Common myeloid progenitor, CD34-positive (primary cell): Measurements from ENCODE around the gene NENF.
A peak's percentile ranks its signal among the peaks of the same experiment; 100 is the strongest.

ENCODE experiments used
- CTCF ChIA-PET: fragments of 350-600 bp; sonication (Branson Sonifier 250); formaldehyde crosslinking; loops from one replicate; lab custom pipeline; 2021; ENCODE audit warnings: antibody characterized with exemption; lab: Charles Lee
- POLR2A ChIA-PET: fragments of 350-600 bp; sonication (Branson Sonifier 250); formaldehyde crosslinking; loops from one replicate; lab custom pipeline; 2021; ENCODE audit warnings: antibody characterized with exemption; lab: Charles Lee
- DNase-seq, 3 donors: peaks; one replicate each; pipeline versions ENCODE4 v3.0.0 to v3.0.0-alpha.2; 2013
- H3K27ac ChIP-seq, 2 experiments: 1 replicate in 1 of 2; 2 replicates in 1 of 2; pipeline ENCODE4 v1.7.0; 2013; ENCODE audit warnings: inconsistent platforms in 2 of 2, low read length in 2 of 2, mild to moderate bottlenecking in 2 of 2, low read depth in 1 of 2, moderate library complexity in 1 of 2; ENCODE audit not compliant: severe bottlenecking in 2 of 2, insufficient read depth in 1 of 2, poor library complexity in 1 of 2
- H3K27me3 ChIP-seq, 5 experiments: replicated peaks in 2 of 5; 1 replicate in 3 of 5; 2 replicates in 2 of 5; pipeline versions ENCODE4 v1.6.1 to v1.7.0; 2013; ENCODE audit warnings: low read length in 4 of 5, mild to moderate bottlenecking in 2 of 5, moderate library complexity in 2 of 5, inconsistent platforms in 1 of 5; ENCODE audit not compliant: insufficient read depth in 5 of 5, control insufficient read depth in 4 of 5
- H3K36me3 ChIP-seq, 4 experiments: 1 replicate in 2 of 4; 2 replicates in 2 of 4; pipeline versions ENCODE4 v1.6.1 to v1.7.0; 2013; ENCODE audit warnings: low read length in 3 of 4, control low read depth in 1 of 4, mild to moderate bottlenecking in 1 of 4; ENCODE audit not compliant: control insufficient read depth in 4 of 4, insufficient read depth in 4 of 4
- H3K4me1 ChIP-seq, 4 experiments: 1 replicate in 3 of 4; 2 replicates in 1 of 4; pipeline versions ENCODE4 v1.6.1 to v1.7.1; 2013; ENCODE audit warnings: low read length in 3 of 4, mild to moderate bottlenecking in 3 of 4, control low read depth in 1 of 4, inconsistent platforms in 1 of 4, moderate library complexity in 1 of 4; ENCODE audit not compliant: control insufficient read depth in 4 of 4, insufficient read depth in 4 of 4; ENCODE audit errors: control extremely low read depth in 1 of 4
- H3K4me3 ChIP-seq, 7 experiments: 1 replicate in 4 of 7; 2 replicates in 3 of 7; pipeline versions ENCODE4 v1.5.1 to v1.7.0; 2013; ENCODE audit warnings: mild to moderate bottlenecking in 7 of 7, low read length in 6 of 7, moderate library complexity in 6 of 7, inconsistent platforms in 2 of 7, low read depth in 2 of 7, control low read depth in 1 of 7; ENCODE audit not compliant: insufficient read depth in 4 of 7, control insufficient read depth in 1 of 7; ENCODE audit errors: extremely low read depth in 1 of 7
- H3K9me3 ChIP-seq, 5 experiments: 1 replicate in 4 of 5; 2 replicates in 1 of 5; pipeline versions ENCODE4 v1.6.1 to v1.7.1; 2013; ENCODE audit warnings: low read length in 4 of 5, mild to moderate bottlenecking in 2 of 5, inconsistent platforms in 1 of 5, low read depth in 1 of 5, moderate library complexity in 1 of 5; ENCODE audit not compliant: control insufficient read depth in 4 of 5, insufficient read depth in 2 of 5; ENCODE audit errors: control extremely low read depth in 1 of 5
- WGBS: methylation state at CpG from one replicate; pipeline ENCODE4 v1.1.5; 2013; ENCODE audit not compliant: insufficient coverage; 5-methylcytosine and 5-hydroxymethylcytosine counted together

Gene NENF

DNA sequence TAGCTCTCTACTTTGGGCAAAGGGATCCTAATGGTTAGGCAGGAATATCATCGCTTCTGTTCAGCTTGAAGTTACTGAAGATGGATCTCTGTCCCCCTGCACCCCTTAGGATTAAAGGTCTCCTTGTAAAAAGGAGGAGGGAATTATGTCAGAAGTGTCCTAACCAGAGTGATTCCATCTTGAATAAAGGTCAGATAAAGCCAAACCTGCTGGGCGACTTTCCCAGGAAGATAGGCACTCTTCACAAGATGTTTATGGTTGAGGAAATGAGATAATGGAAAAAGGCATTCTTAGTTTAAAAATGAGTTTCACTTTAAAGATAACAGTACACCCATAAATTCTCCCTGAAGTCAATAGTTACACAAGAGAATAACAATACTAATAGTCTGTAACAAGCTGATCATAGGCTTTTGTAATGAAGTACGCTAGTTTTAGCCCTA lies 1.7 kb upstream of the NENF start:
- Histone ChIP-seq H3K36me3 (no peaks in the 10 kb centered on the region), H3K27me3 (no peaks in the 10 kb centered on the region), H3K4me3 (no peak overlapping the region), H3K9me3 (no peaks in the 10 kb centered on the region), H3K27ac (no peak overlapping the region), H3K4me1 (peaks cover 3 to 26% (median 16%) of the 10 kb centered on the region in 4 experiments)
- no peak for DNase-seq
- 65% methylated on average over 2 of the region's 3 CpGs for WGBS
- CTCF ChIA-PET = interaction anchor here (1.0 to 4.7 kb wide), 4 partner anchors 11 to 360 kb away, joined by 3 to 19 read pairs (median 4); no protein-coding TSS in a partner anchor
- POLR2A ChIA-PET = no interaction called here

DNA sequence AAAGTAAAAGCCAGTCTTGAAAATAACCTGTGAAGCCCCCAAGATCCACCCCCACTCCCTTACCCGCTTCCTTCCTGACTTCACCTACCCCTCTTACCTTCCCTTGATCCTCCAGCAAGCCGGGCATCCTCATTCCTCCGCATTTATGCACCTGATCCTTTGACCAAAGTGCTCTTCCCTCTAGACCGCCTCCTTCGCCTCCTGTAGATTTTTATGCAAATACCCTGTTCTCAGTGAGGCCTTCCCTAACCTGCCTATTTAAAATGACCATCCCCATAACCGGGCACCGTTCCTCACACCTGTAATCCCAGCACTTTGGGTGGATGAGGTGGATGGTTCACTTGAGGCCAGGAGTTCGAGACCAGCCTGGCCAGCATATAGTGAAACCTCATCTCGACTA lies 1.1 kb upstream of the NENF start:
- 100% methylated on average over 3 of the region's 9 CpGs for WGBS
- H3K4me3 ChIP-seq = no peak overlapping the region
- POLR2A ChIA-PET = no interaction called here
- H3K4me1 ChIP-seq = peaks cover 3 to 26% (median 16%) of the 10 kb centered on the region in 4 experiments
- DNase-seq = no peak
- no peaks in the 10 kb centered on the region for H3K36me3 ChIP-seq
- CTCF ChIA-PET = interaction anchor here (1.5 to 1.7 kb wide), 2 partner anchors 11 to 24 kb away, joined by 4 to 5 read pairs; no protein-coding TSS in a partner anchor
- H3K27ac ChIP-seq = no peak overlapping the region
- H3K9me3 ChIP-seq = no peaks in the 10 kb centered on the region
- H3K27me3 ChIP-seq = no peaks in the 10 kb centered on the region

DNA sequence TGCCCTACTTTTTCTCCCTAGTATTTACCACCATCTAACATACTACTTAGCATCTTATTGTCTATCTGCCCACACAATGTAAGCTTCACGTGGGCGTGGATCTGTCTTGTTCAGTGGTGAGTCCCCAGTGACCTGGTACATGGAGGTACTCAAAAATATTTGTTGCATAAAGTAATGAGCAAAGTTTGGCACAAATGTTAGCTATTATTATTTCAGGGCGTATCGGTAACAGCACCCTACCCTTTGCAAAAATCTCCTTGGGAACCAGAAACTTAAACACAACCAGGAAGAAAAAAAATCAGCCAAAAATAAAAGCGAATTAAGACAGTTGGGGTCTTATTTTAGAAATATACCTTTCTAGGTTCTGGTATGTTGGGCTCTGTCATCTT lies 454 bp upstream of the NENF start:
- peak overlapping the region in 1 of 2 experiments; percentile 67 for H3K27ac ChIP-seq
- no CpG with 5 or more reads among the region's 5 CpGs for WGBS

GRCh38 chr1:212433577-212434462 lies 1.1 kb downstream of the NENF start:
- no peak for DNase-seq
- Histone ChIP-seq H3K27ac (peak overlapping the region in 1 of 2 experiments; percentile 54), H3K36me3 (no peaks in the 10 kb centered on the region), H3K27me3 (no peaks in the 10 kb centered on the region), H3K9me3 (no peaks in the 10 kb centered on the region), H3K4me3 (peak overlapping the region; percentile 61 to 87 (median 77)), H3K4me1 (peaks cover 4 to 26% (median 17%) of the 10 kb centered on the region in 4 experiments)
- WGBS = 95% methylated on average over 7 of the region's 17 CpGs
- POLR2A ChIA-PET = no interaction called here
- CTCF ChIA-PET = interaction anchor here (1.0 to 1.7 kb wide), 2 partner anchors 22 to 45 kb away, joined by 3 to 4 read pairs; no protein-coding TSS in a partner anchor

More for the DNA sequence above, 454 bp upstream of the NENF start:
- Histone ChIP-seq H3K36me3 (no peaks in the 10 kb centered on the region), H3K4me3 (peak overlapping the region in 6 of 7 experiments; percentile 61 to 87 (median 78)), H3K4me1 (peaks cover 3 to 26% (median 16%) of the 10 kb centered on the region in 4 experiments), H3K9me3 (no peaks in the 10 kb centered on the region), H3K27me3 (no peaks in the 10 kb centered on the region)
- DNase-seq = no peak
- ChIA-PET CTCF (interaction anchor here (1.7 kb wide), 1 partner anchor 23 kb away, joined by 4 read pairs; no protein-coding TSS in a partner anchor), POLR2A (no interaction called here)

DNA sequence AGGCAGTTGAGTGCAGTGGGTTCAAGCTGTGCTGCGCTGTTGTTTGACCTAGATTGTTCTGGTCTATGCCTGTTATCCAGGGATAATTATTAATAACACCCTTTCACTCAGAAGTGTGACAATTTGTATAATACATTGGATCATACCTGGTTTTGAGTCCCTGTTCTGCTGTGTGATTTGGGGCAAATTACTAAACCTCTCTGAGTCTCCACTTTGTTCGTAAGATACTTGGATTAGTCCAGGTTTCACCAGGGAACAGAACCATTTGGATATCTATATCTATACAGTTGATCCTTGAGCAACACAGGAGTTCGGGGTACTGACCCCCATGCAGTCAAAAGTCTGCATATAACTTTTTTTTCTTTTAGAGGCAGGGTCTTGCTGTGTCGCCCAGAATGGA lies 2.3 kb downstream of the NENF start:
- H3K9me3 ChIP-seq = no peaks in the 10 kb centered on the region
- ChIA-PET POLR2A (no interaction called here), CTCF (no interaction called here)
- no peak for DNase-seq
- no peak overlapping the region for H3K27ac ChIP-seq
- H3K36me3 ChIP-seq = no peaks in the 10 kb centered on the region
- H3K27me3 ChIP-seq = no peaks in the 10 kb centered on the region
- H3K4me1 ChIP-seq = peaks cover 5 to 26% (median 18%) of the 10 kb centered on the region in 4 experiments
- WGBS = 94% methylated on average over 3 of the region's 4 CpGs
- H3K4me3 ChIP-seq = no peak overlapping the region

- no peak overlapping the region for H3K4me3 ChIP-seq
- H3K9me3 ChIP-seq = no peaks in the 10 kb centered on the region
- CTCF ChIA-PET = interaction anchor here (0.6 to 1.4 kb wide), 2 partner anchors 19 to 20 kb away, joined by 3 to 4 read pairs; no protein-coding TSS in a partner anchor
- H3K4me1 ChIP-seq = peaks cover 4 to 19% (median 13%) of the 10 kb centered on the region in 4 experiments
- POLR2A ChIA-PET = no interaction called here
- no peak overlapping the region for H3K27ac ChIP-seq
- H3K27me3 ChIP-seq = no peaks in the 10 kb centered on the region
- no peak for DNase-seq
- peaks cover 0 to under 1% (median 0%) of the 10 kb centered on the region in 4 experiments for H3K36me3 ChIP-seq
- 94% methylated on average over 4 of the region's 4 CpGs for WGBS
Measured at GRCh38 chr1:212437179-212437798, 4.6 kb downstream of the NENF start.
